Suppressor macrophage treated with lipopolysaccharide for 1 hour (primary cell): Measurements from ENCODE around the gene A2M.

Source experiments
- DNase-seq, 3 donors: peaks; one replicate each; pipeline ENCODE4 v3.0.0-alpha.2; 2020 to 2022

Gene A2M

GRCh38 chr12:9071518-9071917 lies 44.2 kb downstream of the A2M start:
- no peak for DNase-seq

GRCh38 chr12:9070351-9070750 lies 45.4 kb downstream of the A2M start:
- no peak for DNase-seq

- DNase-seq: no peak
Measured at GRCh38 chr12:9068600-9068999, 47.1 kb downstream of the A2M start.

GRCh38 chr12:9068086-9068485 lies 47.6 kb downstream of the A2M start:
- no peak for DNase-seq

- DNase-seq: no peak
Measured at GRCh38 chr12:9066755-9067423, 48.8 kb downstream of the A2M start.

GRCh38 chr12:9066183-9066623 lies 49.5 kb downstream of the A2M start:
- DNase-seq: no peak

GRCh38 chr12:9065607-9065856 lies 50.2 kb downstream of the A2M start:
- no peak for DNase-seq

- DNase-seq: peak; percentile 29 to 62 (median 47)
Measured at GRCh38 chr12:9064815-9065606, 50.7 kb downstream of the A2M start.

GRCh38 chr12:9064201-9064814 lies 51.4 kb downstream of the A2M start:
- DNase-seq: peak; percentile 73 to 82 (median 74)

- no peak for DNase-seq
Measured at GRCh38 chr12:9052610-9053009, 63.1 kb downstream of the A2M start.

GRCh38 chr12:9051158-9051550 lies 64.6 kb downstream of the A2M start:
- DNase-seq: peak; percentile 56 to 68 (median 68)

GRCh38 chr12:9050521-9051157 lies 65.1 kb downstream of the A2M start:
- DNase-seq: no peak

GRCh38 chr12:9049520-9050133 lies 66.1 kb downstream of the A2M start:
- DNase-seq: peak; percentile 69 to 81 (median 74)

- no peak for DNase-seq
Measured at GRCh38 chr12:9048930-9049329, 66.8 kb downstream of the A2M start.

- DNase-seq: no peak
Measured at GRCh38 chr12:9047105-9047504, 68.6 kb downstream of the A2M start.

GRCh38 chr12:9043766-9044165 lies 72.0 kb downstream of the A2M start:
- no peak for DNase-seq

GRCh38 chr12:9041321-9041720 lies 74.4 kb downstream of the A2M start:
- DNase-seq: no peak

GRCh38 chr12:9040484-9041186 lies 75.1 kb downstream of the A2M start:
- no peak for DNase-seq

- DNase-seq: peak; percentile 56 to 90 (median 85)
Measured at GRCh38 chr12:9039397-9039977, 76.2 kb downstream of the A2M start.

- DNase-seq: no peak
Measured at GRCh38 chr12:9037431-9037830, 78.3 kb downstream of the A2M start.

- DNase-seq: no peak
Measured at GRCh38 chr12:9036227-9036626, 79.5 kb downstream of the A2M start.

- DNase-seq: peak in 2 of 3 donors; percentile 6 to 35
Measured at GRCh38 chr12:9034095-9034494, 81.6 kb downstream of the A2M start.
